Lower lobe of right lung (tissue), 2 donors: ENCODE measurements around the gene RAB3A. TPM values are rescaled to one million over a fixed set of nuclear protein-coding genes. Genes with fewer than 3 reads are reported as not detected.
A peak's percentile ranks its signal among the peaks of the same experiment; 100 is the strongest.

ENCODE experiments used
- ATAC-seq, 2 donors: fragments of 200-7000 bp; cut with Tn5 transposase; one replicate each; pipeline ENCODE4 v1.9.1; 2020 to 2022; ENCODE audit warnings: mild to moderate bottlenecking in 2 of 2, moderate library complexity in 2 of 2
- DNase-seq: peaks from one replicate; pipeline ENCODE4 v3.0.0-alpha.2; 2020
- H3K27ac ChIP-seq: fragments of 200-600 bp; one replicate; pipeline ENCODE4 v1.8.0; 2022
- H3K27me3 ChIP-seq: fragments of 200-600 bp; one replicate; pipeline ENCODE4 v1.8.0; 2022; ENCODE audit warnings: low read depth
- H3K36me3 ChIP-seq: fragments of 200-600 bp; one replicate; pipeline ENCODE4 v1.8.0; 2022; ENCODE audit warnings: mild to moderate bottlenecking
- H3K4me1 ChIP-seq: fragments of 200-600 bp; one replicate; pipeline ENCODE4 v1.8.0; 2022
- H3K4me3 ChIP-seq: fragments of 200-600 bp; one replicate; pipeline ENCODE4 v1.8.0; 2022; ENCODE audit warnings: mild to moderate bottlenecking
- H3K9me3 ChIP-seq: fragments of 200-600 bp; one replicate; pipeline ENCODE4 v1.8.0; 2022
- intact Hi-C: fragments of 100-400 bp; cut with DNase I; formaldehyde crosslinking; loops from one replicate; pipeline ENCODE4 v1.11.0; 2022
- total RNA-seq: library from RNA; stranded (reverse); fragmentation: NEBNext Ultra II Directional; extraction: Animal tissue kit (Norgen Biotek cat#: 25700); gene quantifications from one replicate; pipeline ENCODE4 v1.2.1, GENCODE V29; 2021
- TF ChIP-seq, protein P1 (sequence below): fragments of 200-600 bp; IDR thresholded peaks from one replicate; pipeline ENCODE4 v1.8.0; 2022; ENCODE audit warnings: antibody characterized with exemption, mild to moderate bottlenecking
- donor health status: DM: no; HTN: yes; CAD: no; lungs with severe emphysema.

RAB3A gene
- total RNA-seq, 1 donor from 2014 or later = 2.7 TPM

DNA sequence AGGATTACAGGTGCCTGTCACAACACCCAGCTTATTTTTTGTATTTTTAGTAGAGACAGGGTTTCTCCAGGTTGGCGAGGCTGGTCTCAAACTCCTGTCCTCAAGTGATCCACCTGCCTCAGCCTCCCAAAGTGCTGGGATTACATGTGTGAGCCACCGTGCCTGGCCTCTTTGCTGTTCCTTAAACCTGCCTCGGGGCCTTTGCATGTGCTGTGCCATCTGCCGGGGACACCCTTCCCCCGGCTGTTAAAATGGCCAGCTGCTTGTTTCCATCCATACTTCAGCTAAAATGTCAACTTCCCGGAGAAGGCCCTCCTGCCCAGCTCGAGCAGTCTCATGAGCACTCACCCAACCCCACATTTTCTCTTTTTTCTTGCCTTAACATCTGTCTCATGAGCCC is 41.5 kb upstream of the RAB3A start:
- no peaks in the 10 kb centered on the region for H3K36me3 ChIP-seq
- TF ChIP-seq, protein P1, sequence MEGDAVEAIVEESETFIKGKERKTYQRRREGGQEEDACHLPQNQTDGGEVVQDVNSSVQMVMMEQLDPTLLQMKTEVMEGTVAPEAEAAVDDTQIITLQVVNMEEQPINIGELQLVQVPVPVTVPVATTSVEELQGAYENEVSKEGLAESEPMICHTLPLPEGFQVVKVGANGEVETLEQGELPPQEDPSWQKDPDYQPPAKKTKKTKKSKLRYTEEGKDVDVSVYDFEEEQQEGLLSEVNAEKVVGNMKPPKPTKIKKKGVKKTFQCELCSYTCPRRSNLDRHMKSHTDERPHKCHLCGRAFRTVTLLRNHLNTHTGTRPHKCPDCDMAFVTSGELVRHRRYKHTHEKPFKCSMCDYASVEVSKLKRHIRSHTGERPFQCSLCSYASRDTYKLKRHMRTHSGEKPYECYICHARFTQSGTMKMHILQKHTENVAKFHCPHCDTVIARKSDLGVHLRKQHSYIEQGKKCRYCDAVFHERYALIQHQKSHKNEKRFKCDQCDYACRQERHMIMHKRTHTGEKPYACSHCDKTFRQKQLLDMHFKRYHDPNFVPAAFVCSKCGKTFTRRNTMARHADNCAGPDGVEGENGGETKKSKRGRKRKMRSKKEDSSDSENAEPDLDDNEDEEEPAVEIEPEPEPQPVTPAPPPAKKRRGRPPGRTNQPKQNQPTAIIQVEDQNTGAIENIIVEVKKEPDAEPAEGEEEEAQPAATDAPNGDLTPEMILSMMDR = no peak
- H3K9me3 ChIP-seq = no peaks in the 10 kb centered on the region
- intact Hi-C loops = no loop called here
- DNase-seq = no peak
- H3K27me3 ChIP-seq = no peaks in the 10 kb centered on the region
- no peak overlapping the region for H3K27ac ChIP-seq
- ATAC-seq = no peak
- H3K4me1 ChIP-seq = no peaks in the 10 kb centered on the region
- H3K4me3 ChIP-seq = no peak overlapping the region

DNA sequence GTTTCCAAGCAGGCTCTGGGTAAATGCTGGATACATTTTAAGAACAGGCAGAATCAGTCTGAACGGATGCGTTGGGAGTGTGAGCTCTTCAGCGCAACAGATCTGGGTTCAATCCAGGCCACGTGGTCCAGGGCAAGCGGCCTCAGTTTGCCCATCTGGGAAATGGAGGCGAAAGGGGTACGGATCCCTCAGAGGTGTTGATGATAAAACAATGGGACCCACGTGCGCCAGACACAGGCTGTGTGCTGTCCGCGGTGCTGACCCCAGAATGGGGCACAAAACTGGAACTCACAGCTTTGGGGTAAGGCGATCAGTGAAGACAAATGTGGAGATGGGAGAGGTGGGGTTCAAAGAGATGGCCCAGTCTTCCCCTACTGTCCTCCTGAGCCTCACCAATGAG is 35.5 kb upstream of the RAB3A start:
- intact Hi-C loops = no loop called here
- DNase-seq = no peak
- no peak overlapping the region for H3K4me3 ChIP-seq
- H3K27me3 ChIP-seq = peaks cover 10% of the 10 kb centered on the region
- H3K9me3 ChIP-seq = no peaks in the 10 kb centered on the region
- no peak overlapping the region for H3K27ac ChIP-seq
- H3K4me1 ChIP-seq = no peaks in the 10 kb centered on the region
- TF ChIP-seq, protein P1 = no peak
- no peak for ATAC-seq
- H3K36me3 ChIP-seq = no peaks in the 10 kb centered on the region

DNA sequence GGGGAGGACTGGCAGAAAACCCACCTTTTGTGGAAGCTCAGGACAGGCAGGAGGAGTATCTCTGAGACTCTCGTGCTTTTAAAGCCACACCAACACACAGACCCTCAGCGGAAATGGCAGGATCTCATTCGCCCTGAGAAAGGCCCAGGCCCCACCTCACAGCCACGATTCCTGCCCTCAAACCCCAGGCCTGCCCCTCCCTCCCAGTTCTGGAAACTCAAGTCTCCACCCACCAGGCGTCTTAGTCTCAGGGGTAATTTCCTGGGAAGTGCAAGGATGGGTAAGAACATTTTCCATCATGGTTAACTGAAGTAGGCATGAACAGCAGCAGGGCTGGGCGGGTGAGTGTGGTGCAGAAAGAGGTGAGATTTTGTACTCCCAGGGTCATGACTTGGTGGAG is 30.4 kb upstream of the RAB3A start:
- no peak for ATAC-seq
- no peak overlapping the region for H3K27ac ChIP-seq
- DNase-seq = no peak
- intact Hi-C loops = no loop called here
- no peaks in the 10 kb centered on the region for H3K36me3 ChIP-seq
- H3K9me3 ChIP-seq = no peaks in the 10 kb centered on the region
- peaks cover 33% of the 10 kb centered on the region for H3K27me3 ChIP-seq
- peaks cover 9% of the 10 kb centered on the region for H3K4me1 ChIP-seq
- H3K4me3 ChIP-seq = no peak overlapping the region
- TF ChIP-seq, protein P1 = no peak

DNA sequence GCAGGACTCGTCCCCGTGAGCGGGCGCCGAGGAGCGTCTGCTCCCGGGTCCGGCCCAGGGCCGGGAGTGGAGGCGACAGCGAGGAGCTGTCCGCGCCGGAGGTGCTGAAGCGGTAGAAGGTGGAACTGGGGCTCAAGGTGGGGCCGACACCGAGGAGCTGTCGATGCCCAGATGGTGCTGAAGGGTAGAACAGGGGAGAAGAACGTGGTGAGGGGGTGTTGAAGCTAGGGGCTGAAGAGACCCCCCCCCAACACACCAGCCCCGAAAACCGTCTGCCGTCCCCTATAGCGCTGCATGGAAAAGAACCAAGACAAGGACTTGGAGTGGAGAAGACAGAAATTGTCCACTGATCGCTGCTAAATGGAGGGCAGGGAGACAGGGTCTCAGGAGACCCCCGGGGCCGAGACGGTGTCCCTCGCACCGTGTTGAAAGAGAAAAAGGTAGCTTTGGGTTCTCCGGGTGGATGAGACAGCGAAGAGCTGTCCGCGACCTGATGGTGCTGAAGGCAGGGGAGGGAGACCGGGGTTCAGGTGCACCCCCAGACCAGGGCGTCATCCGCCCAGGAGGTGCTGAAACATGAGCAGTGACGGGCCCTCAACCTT is 29.5 kb upstream of the RAB3A start:
- ATAC-seq (peak; percentile 76 to 83), DNase-seq (peak; percentile 71)
- TF ChIP-seq, protein P1 = no peak
- H3K27ac ChIP-seq = no peak overlapping the region
- no peak overlapping the region for H3K4me3 ChIP-seq
- no peaks in the 10 kb centered on the region for H3K9me3 ChIP-seq
- intact Hi-C loops = no loop called here
- no peaks in the 10 kb centered on the region for H3K36me3 ChIP-seq
- peaks cover 33% of the 10 kb centered on the region for H3K27me3 ChIP-seq
- H3K4me1 ChIP-seq = peaks cover 9% of the 10 kb centered on the region

DNA sequence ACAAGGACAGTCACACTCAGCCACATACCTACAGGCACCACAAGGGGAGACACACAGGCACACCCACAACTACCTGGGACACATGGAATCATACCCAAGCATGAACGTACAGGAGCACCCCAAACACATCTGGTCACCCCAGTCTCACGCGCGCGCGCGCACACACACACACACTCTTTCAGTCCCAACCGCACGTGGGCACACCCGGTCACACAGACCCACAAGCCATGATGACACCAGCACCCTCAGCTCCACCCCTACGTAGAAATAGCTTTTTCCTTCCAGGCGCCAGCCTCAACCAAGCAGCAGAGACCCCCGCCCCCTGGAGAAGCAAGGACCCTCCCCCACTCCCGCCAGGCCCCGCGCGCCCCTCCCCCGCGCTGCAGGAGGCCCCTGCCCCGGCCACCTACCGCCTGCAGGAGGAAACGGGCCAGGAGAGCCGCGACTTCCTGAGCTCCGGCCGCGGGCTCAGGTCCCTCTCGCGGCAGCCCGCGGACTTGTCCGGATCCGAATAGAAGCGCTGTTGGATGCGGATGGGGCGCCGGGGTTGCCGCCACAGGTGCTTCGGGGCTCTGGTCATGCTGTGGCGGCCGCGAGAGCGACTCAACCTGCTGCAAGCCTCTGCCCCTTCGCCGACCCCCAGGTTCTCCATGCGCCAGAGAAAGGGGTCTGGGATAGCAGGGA is 28.8 kb upstream of the RAB3A start:
- Histone ChIP-seq H3K9me3 (no peaks in the 10 kb centered on the region), H3K27me3 (peaks cover 37% of the 10 kb centered on the region), H3K36me3 (no peaks in the 10 kb centered on the region), H3K4me1 (peaks cover 9% of the 10 kb centered on the region), H3K4me3 (no peak overlapping the region), H3K27ac (no peak overlapping the region)
- ATAC-seq = peak; percentile 20 to 30
- intact Hi-C loops = no loop called here
- DNase-seq = no peak
- TF ChIP-seq, protein P1 = no peak
